Adrenal gland (tissue), 12 donors: ENCODE results near the gene TPK1. TPM values are rescaled to one million over a fixed set of nuclear protein-coding genes. Genes with fewer than 3 reads are reported as not detected.
"Not testable (repeated sequence)": the region's sequence is repeated elsewhere in the genome, so short reads cannot be mapped to it uniquely, and the experiment has no call there.

Source experiments
- DNase-seq, 7 donors: peaks; one replicate each; pipeline ENCODE4 v3.0.0-alpha.2; 2019 to 2020
- H3K27ac ChIP-seq, 5 donors: fragments of 200-600 bp; sonication (generic) in 4 of 5; 1 replicate in 3 of 5; 2 replicates in 2 of 5; pipeline versions ENCODE4 v1.5.1 to v1.8.0; 2016 to 2020; ENCODE audit warnings: mild to moderate bottlenecking in 1 of 5
- H3K27me3 ChIP-seq: fragments of 200-600 bp; 2 replicates; pipeline ENCODE4 v1.8.0; 2021
- H3K36me3 ChIP-seq, 2 donors: fragments of 200-600 bp; replicated peaks in 1 of 2; 1 replicate in 1 of 2; 2 replicates in 1 of 2; pipeline versions ENCODE4 v1.5.1 to v1.8.0; 2018 to 2022
- H3K4me1 ChIP-seq, 2 donors: fragments of 200-600 bp; replicated peaks in 1 of 2; 1 replicate in 1 of 2; 2 replicates in 1 of 2; pipeline versions ENCODE4 v1.5.1 to v1.8.0; 2018 to 2021
- H3K4me3 ChIP-seq, 4 donors: fragments of 200-600 bp; sonication (generic) in 3 of 4; one replicate each; pipeline ENCODE4 v1.5.1; 2016 to 2018
- H3K9me3 ChIP-seq, 3 donors: fragments of 200-600 bp; sonication (generic) in 1 of 3; replicated peaks in 1 of 3; 1 replicate in 2 of 3; 2 replicates in 1 of 3; pipeline versions ENCODE4 v1.5.1 to v1.8.0; 2016 to 2021
- CTCF ChIP-seq, 6 experiments: fragments of 450-650 bp in 4 of 6; fragments of 200-600 bp in 2 of 6; sonication (generic) in 1 of 6; IDR thresholded peaks; 1 replicate in 5 of 6; 2 replicates in 1 of 6; pipeline versions ENCODE4 v1.5.1 to v1.8.0; 2016 to 2021; ENCODE audit warnings: antibody characterized with exemption in 6 of 6, mild to moderate bottlenecking in 2 of 6, moderate library complexity in 1 of 6
- POLR2A ChIP-seq, 2 donors: fragments of 450-650 bp; IDR thresholded peaks; one replicate each; pipeline ENCODE4 v1.6.1; 2017; ENCODE audit warnings: antibody characterized with exemption in 2 of 2, mild to moderate bottlenecking in 2 of 2, moderate library complexity in 1 of 2
- WGBS, 4 donors: extraction: QIAGEN DNeasy Blood & Tissue Kit in 2 of 4; methylation state at CpG; one replicate each; pipeline versions ENCODE4 v1.1.5 to v1.1.7; 2013 to 2017; 5-methylcytosine and 5-hydroxymethylcytosine counted together
- intact Hi-C, 2 donors: fragments of 100-400 bp; cut with DNase I; formaldehyde crosslinking; loops; one replicate each; pipeline versions ENCODE4 v1.14.1 to v1.15.0; 2022 to 2023
- polyA plus RNA-seq, 3 donors: library from polyadenylated mRNA; stranded (reverse); fragments of 200-250 nt in 2 of 3; fragments of 350-450 nt in 1 of 3; fragmentation: Illumina TruSeq in 1 of 3; extraction: RNeasy Lipid Tissue Mini Kit (QIAGEN cat#74804) in 1 of 3; gene quantifications; one replicate each; pipeline ENCODE4 v1.2.3, GENCODE V29; 2013 to 2014
- total RNA-seq, 9 donors: library from RNA; depleted of rRNA in 4 of 9; stranded (reverse); fragments of >200 nt in 4 of 9; fragments of 120-200 nt in 1 of 9; fragmentation: NEBNext Ultra II Directional in 1 of 9; extraction: Animal tissue kit (Norgen Biotek cat#: 25700) in 1 of 9; gene quantifications; one replicate each; pipeline versions ENCODE4 v1.1.0 to v1.2.4, GENCODE V29; 2013 to 2023
- donor health status: healthy with polysubstance abuse.
- donor health status: Bipolar disorder and iron deficiency.
- donor health status: DM: yes; HTN: yes; CAD: no.
- donor health status: DM: no; HTN: no; CAD: no.
- donor health status: DM: no; HTN: no; CAD: no.
- donor health status: DM: yes; HTN: yes; CAD: no.

The TPK1 gene
- total and polyA plus RNA-seq, 12 donors, result 3.7 to 10.6 (median 9.6) TPM

GRCh38 chr7:144784441-144784840 lies 51.4 kb downstream of the TPK1 start:
- H3K27me3 ChIP-seq, result no peaks in the 10 kb centered on the region
- DNase-seq, result no peak
- 86 to 95% (median 89%) methylated on average over 2 of the region's 2 CpGs for WGBS, 4 donors
- H3K27ac ChIP-seq, result no peak overlapping the region
- H3K9me3 ChIP-seq, result no peaks in the 10 kb centered on the region
- intact Hi-C loops, result no loop called here
- H3K4me1 ChIP-seq, result no peaks in the 10 kb centered on the region
- no peaks in the 10 kb centered on the region for H3K36me3 ChIP-seq
- no peak overlapping the region for H3K4me3 ChIP-seq
- TF ChIP-seq CTCF (IDR thresholded peaks at IDR 0.05), result no peak
- TF ChIP-seq POLR2A (IDR thresholded peaks at IDR 0.05), result no peak

GRCh38 chr7:144782883-144783282 lies 53.0 kb downstream of the TPK1 start:
- H3K36me3 ChIP-seq, result no peaks in the 10 kb centered on the region
- 37 to 60% (median 47%) methylated on average over 1 of the region's 1 CpG for WGBS, 4 donors
- no peaks in the 10 kb centered on the region for H3K4me1 ChIP-seq
- DNase-seq, result no peak
- no peak for TF ChIP-seq CTCF (IDR thresholded peaks at IDR 0.05)
- TF ChIP-seq POLR2A (IDR thresholded peaks at IDR 0.05), result no peak
- H3K9me3 ChIP-seq, result no peaks in the 10 kb centered on the region
- no peaks in the 10 kb centered on the region for H3K27me3 ChIP-seq
- no peak overlapping the region for H3K27ac ChIP-seq
- H3K4me3 ChIP-seq, result no peak overlapping the region
- intact Hi-C loops, result no loop called here

GRCh38 chr7:144780071-144780608 lies 55.7 kb downstream of the TPK1 start:
- intact Hi-C loops, result no loop called here
- Histone ChIP-seq H3K4me1 (no peaks in the 10 kb centered on the region), H3K4me3 (no peak overlapping the region), H3K27ac (no peak overlapping the region), H3K36me3 (no peaks in the 10 kb centered on the region), H3K9me3 (no peaks in the 10 kb centered on the region), H3K27me3 (no peaks in the 10 kb centered on the region)
- TF ChIP-seq CTCF (IDR thresholded peaks at IDR 0.05) (no peak), POLR2A (IDR thresholded peaks at IDR 0.05) (no peak)
- 89 to 98% (median 94%) methylated on average over 4 of the region's 4 CpGs for WGBS, 4 donors
- peak in 1 of 7 donors; percentile 16 for DNase-seq

GRCh38 chr7:144777889-144778288 lies 58.0 kb downstream of the TPK1 start:
- DNase-seq, intact Hi-C loops, H3K27me3 ChIP-seq, H3K4me1 ChIP-seq, H3K4me3 ChIP-seq, H3K36me3 ChIP-seq, H3K27ac ChIP-seq, H3K9me3 ChIP-seq: not testable (repeated sequence)
- WGBS, 4 donors, result 82 to 88% (median 86%) methylated on average over 3 of the region's 3 CpGs
